Epithelial cell of prostate (primary cell): Measurements from ENCODE around the gene SH3GL3.

Experiments used
- DNase-seq: peaks from one replicate; pipeline ENCODE4 v3.0.0-alpha.2; 2011; ENCODE audit warnings: low read depth, low spot score
- H3K27ac ChIP-seq: fragments of 450-650 bp; 2 replicates; pipeline ENCODE4 v1.5.1; 2017; ENCODE audit warnings: mild to moderate bottlenecking

The SH3GL3 gene

GRCh38 chr15:83499476-83499875 is 52.3 kb downstream of the SH3GL3 start:
- no peak for DNase-seq

GRCh38 chr15:83503595-83504364 is 56.6 kb downstream of the SH3GL3 start:
- H3K27ac ChIP-seq = no peak overlapping the region
- no peak for DNase-seq

More at GRCh38 chr15:83499476-83499875, 52.3 kb downstream of the SH3GL3 start:
- no peak overlapping the region for H3K27ac ChIP-seq

GRCh38 chr15:83504365-83504764 is 57.2 kb downstream of the SH3GL3 start:
- no peak for DNase-seq
- no peak overlapping the region for H3K27ac ChIP-seq

GRCh38 chr15:83510001-83510400 is 62.9 kb downstream of the SH3GL3 start:
- H3K27ac ChIP-seq = no peak overlapping the region
- DNase-seq = no peak

- DNase-seq = no peak
- no peak overlapping the region for H3K27ac ChIP-seq
These were observed 65.3 kb downstream of the SH3GL3 start for GRCh38 chr15:83512459-83512858.

- H3K27ac ChIP-seq = no peak overlapping the region
- no peak for DNase-seq
These were observed 67.4 kb downstream of the SH3GL3 start for GRCh38 chr15:83514584-83514983.

GRCh38 chr15:83515164-83515563 is 68.0 kb downstream of the SH3GL3 start:
- no peak overlapping the region for H3K27ac ChIP-seq
- DNase-seq = no peak

GRCh38 chr15:83516935-83517334 is 69.8 kb downstream of the SH3GL3 start:
- H3K27ac ChIP-seq = no peak overlapping the region
- no peak for DNase-seq

- H3K27ac ChIP-seq = no peak overlapping the region
- DNase-seq = no peak
These were observed 79.2 kb downstream of the SH3GL3 start for GRCh38 chr15:83526319-83526718.

GRCh38 chr15:83533410-83533962 is 86.3 kb downstream of the SH3GL3 start:
- DNase-seq = no peak
- no peak overlapping the region for H3K27ac ChIP-seq

- H3K27ac ChIP-seq = no peak overlapping the region
- no peak for DNase-seq
These were observed 90.5 kb downstream of the SH3GL3 start for GRCh38 chr15:83537606-83538005.

- no peak overlapping the region for H3K27ac ChIP-seq
- DNase-seq = no peak
These were observed 91.5 kb downstream of the SH3GL3 start for GRCh38 chr15:83538682-83539081.

GRCh38 chr15:83545804-83546511 is 98.8 kb downstream of the SH3GL3 start:
- no peak for DNase-seq

GRCh38 chr15:83546512-83546888 is 99.4 kb downstream of the SH3GL3 start:
- no peak overlapping the region for H3K27ac ChIP-seq
- DNase-seq = no peak

More at GRCh38 chr15:83545804-83546511, 98.8 kb downstream of the SH3GL3 start:
- H3K27ac ChIP-seq = no peak overlapping the region

- H3K27ac ChIP-seq = no peak overlapping the region
- no peak for DNase-seq
These were observed 100.0 kb downstream of the SH3GL3 start for GRCh38 chr15:83547168-83547567.

GRCh38 chr15:83549623-83550022 is 102.5 kb downstream of the SH3GL3 start:
- H3K27ac ChIP-seq = no peak overlapping the region
- DNase-seq = no peak

- no peak for DNase-seq
- no peak overlapping the region for H3K27ac ChIP-seq
These were observed 107.4 kb downstream of the SH3GL3 start for GRCh38 chr15:83554558-83554957.

GRCh38 chr15:83555383-83555782 is 108.2 kb downstream of the SH3GL3 start:
- H3K27ac ChIP-seq = no peak overlapping the region
- DNase-seq = no peak

GRCh38 chr15:83556068-83556467 is 108.9 kb downstream of the SH3GL3 start:
- H3K27ac ChIP-seq = no peak overlapping the region
- no peak for DNase-seq

GRCh38 chr15:83556754-83557153 is 109.6 kb downstream of the SH3GL3 start:
- no peak for DNase-seq
- H3K27ac ChIP-seq = no peak overlapping the region

GRCh38 chr15:83558146-83558545 is 111.0 kb downstream of the SH3GL3 start:
- H3K27ac ChIP-seq = no peak overlapping the region
- DNase-seq = no peak
